DND-41 (cell line): ENCODE data around the gene FADS2.
A peak's percentile ranks its signal among the peaks of the same experiment; 100 is the strongest.

Experiments
- ATAC-seq: fragments of 200-7000 bp; cut with Tn5 transposase; 3 replicates; pipeline ENCODE4 v1.9.1; 2021; ENCODE audit warnings: low read depth; ENCODE audit not compliant: insufficient read depth
- DNase-seq: peaks from one replicate; pipeline ENCODE4 v3.0.0-alpha.2; 2020
- H2AFZ ChIP-seq: 2 replicates; pipeline ENCODE4 v1.6.0; 2012; ENCODE audit warnings: low read depth, low read length
- H3K27ac ChIP-seq: 2 replicates; pipeline ENCODE4 v1.5.1; 2012; ENCODE audit warnings: low read length, inconsistent platforms
- H3K27me3 ChIP-seq: fragments of 200-600 bp; sonication (generic); 2 replicates; pipeline ENCODE4 v1.6.0; 2012; ENCODE audit warnings: low read length, mild to moderate bottlenecking, inconsistent platforms; ENCODE audit not compliant: insufficient read depth, poor library complexity
- H3K36me3 ChIP-seq: 2 replicates; pipeline ENCODE4 v1.5.1; 2012; ENCODE audit warnings: low read length, inconsistent platforms; ENCODE audit not compliant: insufficient read depth
- H3K4me1 ChIP-seq: 2 replicates; pipeline ENCODE4 v1.5.1; 2012; ENCODE audit warnings: mild to moderate bottlenecking, low read length; ENCODE audit not compliant: insufficient read depth
- H3K4me2 ChIP-seq: 2 replicates; pipeline ENCODE4 v1.6.0; 2012; ENCODE audit warnings: mild to moderate bottlenecking, moderate library complexity, low read length, inconsistent platforms; ENCODE audit not compliant: insufficient read depth
- H3K4me3 ChIP-seq, 2 experiments: fragments of 200-600 bp in 1 of 2; shearing (Covaris generic) in 1 of 2; 2 replicates each; pipeline ENCODE4 v1.5.1; 2012 to 2016; ENCODE audit warnings: inconsistent platforms in 2 of 2, low read length in 2 of 2, mild to moderate bottlenecking in 2 of 2, low read depth in 1 of 2, moderate library complexity in 1 of 2
- H3K79me2 ChIP-seq: 2 replicates; pipeline ENCODE4 v1.6.0; 2012; ENCODE audit warnings: low read length, inconsistent platforms; ENCODE audit not compliant: insufficient read depth
- H3K9ac ChIP-seq: 2 replicates; pipeline ENCODE4 v1.6.0; 2012; ENCODE audit warnings: low read depth, mild to moderate bottlenecking, inconsistent platforms, low read length, moderate library complexity
- H3K9me3 ChIP-seq: 2 replicates; pipeline ENCODE4 v1.5.1; 2012; ENCODE audit warnings: low read length, moderate library complexity, mild to moderate bottlenecking, inconsistent platforms; ENCODE audit not compliant: insufficient read depth, severe bottlenecking
- H4K20me1 ChIP-seq: 2 replicates; pipeline ENCODE4 v1.6.0; 2012; ENCODE audit warnings: low read length; ENCODE audit not compliant: insufficient read depth
- EZH2 ChIP-seq: IDR thresholded peaks from 3 replicates; pipeline ENCODE4 v1.6.1; 2012; ENCODE audit warnings: borderline replicate concordance, low read depth, mild to moderate bottlenecking, moderate library complexity, low read length, inconsistent platforms; ENCODE audit not compliant: severe bottlenecking
- TF ChIP-seq, protein P1 (sequence below): IDR thresholded peaks from 2 replicates; pipeline ENCODE4 v1.5.1; 2012; ENCODE audit warnings: borderline replicate concordance, low read length, moderate library complexity, mild to moderate bottlenecking; ENCODE audit not compliant: poor library complexity, severe bottlenecking; ENCODE audit errors: extremely low read depth

FADS2 gene

GRCh38 chr11:61784506-61784805 is 43.6 kb upstream of the FADS2 start:
- Histone ChIP-seq H3K4me2 (no peak overlapping the region), H2AFZ (no peak overlapping the region), H3K36me3 (peaks cover 54% of the 10 kb centered on the region), H3K9ac (no peak overlapping the region), H3K4me1 (no peaks in the 10 kb centered on the region), H3K4me3 (no peak overlapping the region), H3K9me3 (no peaks in the 10 kb centered on the region), H4K20me1 (peaks cover 37% of the 10 kb centered on the region), H3K27me3 (no peaks in the 10 kb centered on the region), H3K27ac (no peak overlapping the region), H3K79me2 (peaks cover 4% of the 10 kb centered on the region; the same call in 1 of the 2 replicates)
- DNase-seq: no peak
- TF ChIP-seq, protein P1, sequence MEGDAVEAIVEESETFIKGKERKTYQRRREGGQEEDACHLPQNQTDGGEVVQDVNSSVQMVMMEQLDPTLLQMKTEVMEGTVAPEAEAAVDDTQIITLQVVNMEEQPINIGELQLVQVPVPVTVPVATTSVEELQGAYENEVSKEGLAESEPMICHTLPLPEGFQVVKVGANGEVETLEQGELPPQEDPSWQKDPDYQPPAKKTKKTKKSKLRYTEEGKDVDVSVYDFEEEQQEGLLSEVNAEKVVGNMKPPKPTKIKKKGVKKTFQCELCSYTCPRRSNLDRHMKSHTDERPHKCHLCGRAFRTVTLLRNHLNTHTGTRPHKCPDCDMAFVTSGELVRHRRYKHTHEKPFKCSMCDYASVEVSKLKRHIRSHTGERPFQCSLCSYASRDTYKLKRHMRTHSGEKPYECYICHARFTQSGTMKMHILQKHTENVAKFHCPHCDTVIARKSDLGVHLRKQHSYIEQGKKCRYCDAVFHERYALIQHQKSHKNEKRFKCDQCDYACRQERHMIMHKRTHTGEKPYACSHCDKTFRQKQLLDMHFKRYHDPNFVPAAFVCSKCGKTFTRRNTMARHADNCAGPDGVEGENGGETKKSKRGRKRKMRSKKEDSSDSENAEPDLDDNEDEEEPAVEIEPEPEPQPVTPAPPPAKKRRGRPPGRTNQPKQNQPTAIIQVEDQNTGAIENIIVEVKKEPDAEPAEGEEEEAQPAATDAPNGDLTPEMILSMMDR: no peak
- TF ChIP-seq EZH2: no peak
- no peak for ATAC-seq

GRCh38 chr11:61785837-61786402 is 42.2 kb upstream of the FADS2 start:
- Histone ChIP-seq H3K79me2 (peaks cover 18% of the 10 kb centered on the region), H3K27ac (no peak overlapping the region), H3K27me3 (no peaks in the 10 kb centered on the region), H3K4me3 (no peak overlapping the region), H3K9me3 (no peaks in the 10 kb centered on the region), H3K4me1 (peaks cover 8% of the 10 kb centered on the region), H3K4me2 (no peak overlapping the region), H3K9ac (no peak overlapping the region), H2AFZ (no peak overlapping the region), H3K36me3 (peaks cover 66% of the 10 kb centered on the region), H4K20me1 (peaks cover 38% of the 10 kb centered on the region)
- TF ChIP-seq, protein P1: no peak
- TF ChIP-seq EZH2: no peak
- DNase-seq: no peak
- no peak for ATAC-seq

DNA sequence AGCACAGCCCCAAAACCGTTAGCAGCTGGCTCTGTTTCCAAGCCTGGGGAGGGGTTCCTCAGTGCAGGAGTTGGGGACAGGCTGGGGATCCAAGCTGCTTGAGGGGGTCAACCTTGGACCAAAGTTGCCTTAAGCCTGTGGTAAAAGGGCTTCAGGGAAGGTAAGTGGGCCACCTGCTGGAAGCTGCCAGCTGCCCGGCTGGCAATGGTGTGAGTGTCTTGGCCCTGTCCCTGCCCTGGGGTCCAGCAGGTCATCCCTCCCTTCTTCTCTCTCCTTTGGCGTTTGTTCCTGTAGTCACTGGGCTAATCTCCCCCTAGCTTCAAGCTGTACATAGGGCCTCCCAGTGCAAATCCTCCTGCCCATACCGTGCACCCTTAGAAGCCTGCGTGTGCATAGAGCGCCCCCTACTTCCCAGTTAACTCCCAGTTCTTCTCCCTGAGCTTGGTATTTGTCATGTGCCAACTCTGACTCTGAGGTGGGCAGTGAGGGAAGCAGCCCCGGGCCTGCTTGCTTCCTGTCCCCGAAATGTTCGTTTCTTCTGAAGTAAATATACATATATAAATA is 40.1 kb upstream of the FADS2 start:
- Histone ChIP-seq H3K9me3 (no peaks in the 10 kb centered on the region), H3K4me2 (no peak overlapping the region), H3K79me2 (peaks cover 38% of the 10 kb centered on the region), H3K9ac (no peak overlapping the region), H4K20me1 (peaks cover 35% of the 10 kb centered on the region), H3K27me3 (no peaks in the 10 kb centered on the region), H3K36me3 (peaks cover 66% of the 10 kb centered on the region), H3K4me3 (no peak overlapping the region), H3K27ac (no peak overlapping the region), H3K4me1 (peaks cover 17% of the 10 kb centered on the region), H2AFZ (no peak overlapping the region)
- peak; percentile 28 for DNase-seq
- TF ChIP-seq, protein P1: peak; percentile 57
- no peak for TF ChIP-seq EZH2
- ATAC-seq: no peak
